GM12873 (cell line): Measurements from ENCODE around the gene LCA5.

Experiments
- CTCF ChIP-seq: IDR thresholded peaks from 2 replicates; pipeline ENCODE4 v1.5.1; 2012; ENCODE audit warnings: low read depth, mild to moderate bottlenecking, moderate library complexity, low read length, control low read depth; ENCODE audit not compliant: insufficient read depth; ENCODE audit errors: missing control alignments

LCA5 gene

GRCh38 chr6:79469376-79470246, 67.6 kb downstream of the LCA5 start:
- TF ChIP-seq CTCF = no peak

- TF ChIP-seq CTCF = no peak
Observed at GRCh38 chr6:79468587-79468986, 68.6 kb downstream of the LCA5 start.

GRCh38 chr6:79468116-79468515, 69.1 kb downstream of the LCA5 start:
- no peak for TF ChIP-seq CTCF

GRCh38 chr6:79467716-79468115, 69.5 kb downstream of the LCA5 start:
- no peak for TF ChIP-seq CTCF

- peak; percentile 44 for TF ChIP-seq CTCF
Observed at GRCh38 chr6:79466207-79466834, 70.9 kb downstream of the LCA5 start.

GRCh38 chr6:79465381-79465780, 71.8 kb downstream of the LCA5 start:
- TF ChIP-seq CTCF = no peak

- TF ChIP-seq CTCF = no peak
Observed at GRCh38 chr6:79463621-79464050, 73.6 kb downstream of the LCA5 start.
